ENCODE measurements around the gene TMEM266.
A peak's percentile ranks its signal among the peaks of the same experiment; 100 is the strongest.

Gene TMEM266

GRCh38 chr15:76060118-76060989 lies 569 bp downstream of the TMEM266 start (continued):
- no peak; the same call in 1 of the 2 replicates for TF ChIP-seq PRDM10 (tag by site-specific recombination; IDR thresholded peaks at IDR 0.05)
- TF ChIP-seq ZNF529 (tag by site-specific recombination; IDR thresholded peaks at IDR 0.05; ENCODE audit: insufficient replicate concordance): no peak
- TF ChIP-seq, protein P1, sequence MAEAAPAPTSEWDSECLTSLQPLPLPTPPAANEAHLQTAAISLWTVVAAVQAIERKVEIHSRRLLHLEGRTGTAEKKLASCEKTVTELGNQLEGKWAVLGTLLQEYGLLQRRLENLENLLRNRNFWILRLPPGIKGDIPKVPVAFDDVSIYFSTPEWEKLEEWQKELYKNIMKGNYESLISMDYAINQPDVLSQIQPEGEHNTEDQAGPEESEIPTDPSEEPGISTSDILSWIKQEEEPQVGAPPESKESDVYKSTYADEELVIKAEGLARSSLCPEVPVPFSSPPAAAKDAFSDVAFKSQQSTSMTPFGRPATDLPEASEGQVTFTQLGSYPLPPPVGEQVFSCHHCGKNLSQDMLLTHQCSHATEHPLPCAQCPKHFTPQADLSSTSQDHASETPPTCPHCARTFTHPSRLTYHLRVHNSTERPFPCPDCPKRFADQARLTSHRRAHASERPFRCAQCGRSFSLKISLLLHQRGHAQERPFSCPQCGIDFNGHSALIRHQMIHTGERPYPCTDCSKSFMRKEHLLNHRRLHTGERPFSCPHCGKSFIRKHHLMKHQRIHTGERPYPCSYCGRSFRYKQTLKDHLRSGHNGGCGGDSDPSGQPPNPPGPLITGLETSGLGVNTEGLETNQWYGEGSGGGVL (tag by site-specific recombination; IDR thresholded peaks at IDR 0.05): no peak
- TF ChIP-seq ZNF19 (tag by site-specific recombination; IDR thresholded peaks at IDR 0.05; ENCODE audit: low read depth): no peak
- TF ChIP-seq ZNF426 (tag by site-specific recombination; IDR thresholded peaks at IDR 0.05): no peak
- no peak for TF ChIP-seq ZNF518A (tag by site-specific recombination; conservative IDR thresholded peaks at IDR 0.05; ENCODE audit: low read depth)
- TF ChIP-seq, protein P2, sequence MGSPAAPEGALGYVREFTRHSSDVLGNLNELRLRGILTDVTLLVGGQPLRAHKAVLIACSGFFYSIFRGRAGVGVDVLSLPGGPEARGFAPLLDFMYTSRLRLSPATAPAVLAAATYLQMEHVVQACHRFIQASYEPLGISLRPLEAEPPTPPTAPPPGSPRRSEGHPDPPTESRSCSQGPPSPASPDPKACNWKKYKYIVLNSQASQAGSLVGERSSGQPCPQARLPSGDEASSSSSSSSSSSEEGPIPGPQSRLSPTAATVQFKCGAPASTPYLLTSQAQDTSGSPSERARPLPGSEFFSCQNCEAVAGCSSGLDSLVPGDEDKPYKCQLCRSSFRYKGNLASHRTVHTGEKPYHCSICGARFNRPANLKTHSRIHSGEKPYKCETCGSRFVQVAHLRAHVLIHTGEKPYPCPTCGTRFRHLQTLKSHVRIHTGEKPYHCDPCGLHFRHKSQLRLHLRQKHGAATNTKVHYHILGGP (tag by site-specific recombination; IDR thresholded peaks at IDR 0.05): no peak
- no peak for TF ChIP-seq PRDM4 (tag by site-specific recombination; IDR thresholded peaks at IDR 0.05)
- no peak for TF ChIP-seq ZNF548 (tag by site-specific recombination; IDR thresholded peaks at IDR 0.05)
- TF ChIP-seq ZNF23 (tag by site-specific recombination; IDR thresholded peaks at IDR 0.05; ENCODE audit: borderline replicate concordance): no peak
- no peak for TF ChIP-seq ZNF660 (tag by site-specific recombination; IDR thresholded peaks at IDR 0.05)
- no peak for TF ChIP-seq ZFP37 (tag by site-specific recombination; IDR thresholded peaks at IDR 0.05)
- TF ChIP-seq, protein P3, sequence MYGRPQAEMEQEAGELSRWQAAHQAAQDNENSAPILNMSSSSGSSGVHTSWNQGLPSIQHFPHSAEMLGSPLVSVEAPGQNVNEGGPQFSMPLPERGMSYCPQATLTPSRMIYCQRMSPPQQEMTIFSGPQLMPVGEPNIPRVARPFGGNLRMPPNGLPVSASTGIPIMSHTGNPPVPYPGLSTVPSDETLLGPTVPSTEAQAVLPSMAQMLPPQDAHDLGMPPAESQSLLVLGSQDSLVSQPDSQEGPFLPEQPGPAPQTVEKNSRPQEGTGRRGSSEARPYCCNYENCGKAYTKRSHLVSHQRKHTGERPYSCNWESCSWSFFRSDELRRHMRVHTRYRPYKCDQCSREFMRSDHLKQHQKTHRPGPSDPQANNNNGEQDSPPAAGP (tag by site-specific recombination; IDR thresholded peaks at IDR 0.05): no peak
- TF ChIP-seq ZNF2 (tag by site-specific recombination; IDR thresholded peaks at IDR 0.05): 0 out of 2 replicates have a peak, but pooled peaks have one; percentile 17
- TF ChIP-seq ZNF354C (tag by site-specific recombination; IDR thresholded peaks at IDR 0.05; ENCODE audit: borderline replicate concordance, low read depth): no peak
- TF ChIP-seq ZNF544 (tag by site-specific recombination; IDR thresholded peaks at IDR 0.05): no peak
- no peak for TF ChIP-seq ZNF513 (tag by site-specific recombination; IDR thresholded peaks at IDR 0.05)
- no peak for TF ChIP-seq ZNF140 (tag by site-specific recombination; IDR thresholded peaks at IDR 0.05)
- TF ChIP-seq ZNF585B (tag by site-specific recombination; IDR thresholded peaks at IDR 0.05): no peak
- no peak for TF ChIP-seq ZXDB (tag by site-specific recombination; IDR thresholded peaks at IDR 0.05)
- TF ChIP-seq ZNF48 (tag by site-specific recombination; IDR thresholded peaks at IDR 0.05): no peak
